ENCODE measurements around the gene FLRT1.

GRCh38 chr11:63991558-63991957, 44.2 kb upstream of the FLRT1 start:
- TF ChIP-seq CTCF (IDR thresholded peaks at IDR 0.05) (no peak), POLR2AphosphoS5 (IDR thresholded peaks at IDR 0.05) (no peak), POLR2A (IDR thresholded peaks at IDR 0.05) (no peak)

Measured in gastroesophageal sphincter (tissue), 3 donors.